OCI-LY7 (cell line): ENCODE measurements around the gene CPSF7. TPM values are rescaled to one million over a fixed set of nuclear protein-coding genes. Genes with fewer than 3 reads are reported as not detected.
"Not testable (repeated sequence)": the region's sequence is repeated elsewhere in the genome, so short reads cannot be mapped to it uniquely, and the experiment has no call there.

ENCODE experiments used
- BruUV-seq: library from RNA; stranded (reverse); fragments of 400-500 nt; replicated peaks from 2 replicates; lab custom pipeline; 2021; lab: Mats Ljungman, UMichigan
- CTCF ChIA-PET: fragments of 300-600 bp; sonication (Branson Sonifier 250); formaldehyde crosslinking; loops from one replicate; lab custom pipeline; 2022; ENCODE audit warnings: antibody characterized with exemption; ENCODE audit not compliant: unreplicated experiment; lab: Charles Lee
- POLR2A ChIA-PET: fragments of 300-600 bp; sonication (Branson Sonifier 250); formaldehyde crosslinking; loops from one replicate; lab custom pipeline; 2022; ENCODE audit warnings: antibody characterized with exemption; lab: Charles Lee
- DNase-seq: peaks from one replicate; pipeline ENCODE4 v3.0.0-alpha.2; 2015; ENCODE audit warnings: low spot score
- H2AFZ ChIP-seq: fragments of 200-600 bp; sonication (generic), shearing (Covaris generic); 2 replicates; pipeline ENCODE4 v1.6.1; 2014; ENCODE audit warnings: mild to moderate bottlenecking, antibody characterized with exemption, low read length, moderate library complexity
- H3K27ac ChIP-seq: fragments of 200-600 bp; sonication (generic); 2 replicates; pipeline ENCODE4 v1.5.1; 2014; ENCODE audit warnings: mixed run types, low read depth, mild to moderate bottlenecking, moderate library complexity, low read length, inconsistent platforms; ENCODE audit not compliant: poor library complexity, severe bottlenecking
- H3K36me3 ChIP-seq: fragments of 200-600 bp; sonication (generic); 2 replicates; pipeline ENCODE4 v1.6.1; 2014; ENCODE audit warnings: mild to moderate bottlenecking, antibody characterized with exemption, low read length, moderate library complexity, mixed read lengths; ENCODE audit not compliant: insufficient read depth
- H3K4me1 ChIP-seq: fragments of 200-600 bp; sonication (generic); 2 replicates; pipeline ENCODE4 v1.5.1; 2014; ENCODE audit warnings: mild to moderate bottlenecking, low read length; ENCODE audit not compliant: insufficient read depth, poor library complexity, severe bottlenecking
- H3K4me2 ChIP-seq: fragments of 200-600 bp; sonication (generic); 2 replicates; pipeline ENCODE4 v1.6.1; 2014; ENCODE audit warnings: mild to moderate bottlenecking, low read length
- H3K4me3 ChIP-seq: fragments of 200-600 bp; sonication (generic); 2 replicates; pipeline ENCODE4 v1.5.1; 2014; ENCODE audit warnings: mild to moderate bottlenecking, low read depth, low read length; ENCODE audit not compliant: poor library complexity, severe bottlenecking
- H3K79me2 ChIP-seq: fragments of 200-600 bp; sonication (generic); 2 replicates; pipeline ENCODE4 v1.6.1; 2016; ENCODE audit warnings: low read depth, mild to moderate bottlenecking, low read length, moderate library complexity, mixed read lengths; ENCODE audit not compliant: insufficient read depth
- H3K9me2 ChIP-seq: fragments of 200-600 bp; sonication (generic); 2 replicates; pipeline ENCODE4 v1.6.1; 2016; ENCODE audit warnings: mild to moderate bottlenecking, low read length, mixed read lengths; ENCODE audit not compliant: insufficient read depth
- H3K9me3 ChIP-seq: fragments of 200-600 bp; sonication (generic); 2 replicates; pipeline ENCODE4 v1.6.1; 2014; ENCODE audit warnings: mild to moderate bottlenecking, mixed run types, low read length, mixed read lengths
- H4K20me1 ChIP-seq: fragments of 200-600 bp; sonication (generic); 2 replicates; pipeline ENCODE4 v1.6.1; 2014; ENCODE audit warnings: mild to moderate bottlenecking, antibody characterized with exemption, low read length, moderate library complexity, mixed read lengths; ENCODE audit not compliant: insufficient read depth
- CTCF ChIP-seq: fragments of 200-600 bp; sonication (generic); conservative IDR thresholded peaks from 2 replicates; pipeline ENCODE4 v1.5.1; 2014; ENCODE audit warnings: mild to moderate bottlenecking, antibody characterized with exemption, low read length, moderate library complexity, mixed read lengths
- EZH2phosphoT487 ChIP-seq: fragments of 200-600 bp; sonication (generic); IDR thresholded peaks from 2 replicates; pipeline ENCODE4 v1.6.1; 2018; ENCODE audit warnings: low read depth, borderline replicate concordance, mild to moderate bottlenecking, mixed run types, antibody characterized with exemption, low read length, moderate library complexity, mixed read lengths
- intact Hi-C: fragments of 100-400 bp; cut with micrococcal nuclease; formaldehyde crosslinking; loops from one replicate; pipeline ENCODE4 v1.10.0; 2022; ENCODE audit not compliant: unreplicated experiment
- total RNA-seq, 2 experiments: library from RNA; depleted of rRNA in 1 of 2; stranded (reverse); fragments of >200 nt in 1 of 2; shearing (Covaris generic) in 1 of 2; gene quantifications; 2 replicates each; pipeline ENCODE4 v1.2.3, GENCODE V29; 2014 to 2022

CPSF7 gene
- total RNA-seq, 2 experiments from 2014 or later, result 69.4 to 128 TPM

DNA sequence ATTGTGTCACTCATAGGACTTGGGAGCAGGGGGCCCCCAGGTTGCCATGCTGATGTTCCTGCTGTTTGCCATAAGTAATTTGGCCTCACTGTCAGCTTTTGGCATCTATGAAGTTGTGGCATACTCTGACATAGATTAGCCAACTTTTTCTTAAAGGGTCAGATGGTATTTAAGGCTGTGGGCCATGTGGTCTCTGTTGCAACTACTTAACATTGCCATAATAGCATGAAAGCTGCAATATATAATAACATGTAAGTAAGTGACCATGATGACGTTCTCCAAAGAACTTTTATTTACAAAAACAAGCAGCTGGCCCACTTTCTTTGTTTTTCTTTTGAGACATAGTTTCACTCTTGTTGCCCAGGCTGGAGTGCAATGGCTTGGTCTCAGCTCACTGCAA lies 39.6 kb downstream of the CPSF7 start:
- ChIA-PET POLR2A (no interaction called here), CTCF (no interaction called here)
- Histone ChIP-seq H3K27ac (no peak overlapping the region), H3K79me2 (no peaks in the 10 kb centered on the region), H4K20me1 (no peaks in the 10 kb centered on the region), H2AFZ (no peak overlapping the region), H3K9me2 (no peaks in the 10 kb centered on the region), H3K36me3 (no peaks in the 10 kb centered on the region), H3K4me2 (no peak overlapping the region), H3K4me3 (no peak overlapping the region), H3K4me1 (no peaks in the 10 kb centered on the region), H3K9me3 (no peaks in the 10 kb centered on the region)
- BruUV-seq, result no TSS peak
- no peak for DNase-seq
- TF ChIP-seq EZH2phosphoT487, result no peak
- TF ChIP-seq CTCF, result no peak
- intact Hi-C loops, result no loop called here

DNA sequence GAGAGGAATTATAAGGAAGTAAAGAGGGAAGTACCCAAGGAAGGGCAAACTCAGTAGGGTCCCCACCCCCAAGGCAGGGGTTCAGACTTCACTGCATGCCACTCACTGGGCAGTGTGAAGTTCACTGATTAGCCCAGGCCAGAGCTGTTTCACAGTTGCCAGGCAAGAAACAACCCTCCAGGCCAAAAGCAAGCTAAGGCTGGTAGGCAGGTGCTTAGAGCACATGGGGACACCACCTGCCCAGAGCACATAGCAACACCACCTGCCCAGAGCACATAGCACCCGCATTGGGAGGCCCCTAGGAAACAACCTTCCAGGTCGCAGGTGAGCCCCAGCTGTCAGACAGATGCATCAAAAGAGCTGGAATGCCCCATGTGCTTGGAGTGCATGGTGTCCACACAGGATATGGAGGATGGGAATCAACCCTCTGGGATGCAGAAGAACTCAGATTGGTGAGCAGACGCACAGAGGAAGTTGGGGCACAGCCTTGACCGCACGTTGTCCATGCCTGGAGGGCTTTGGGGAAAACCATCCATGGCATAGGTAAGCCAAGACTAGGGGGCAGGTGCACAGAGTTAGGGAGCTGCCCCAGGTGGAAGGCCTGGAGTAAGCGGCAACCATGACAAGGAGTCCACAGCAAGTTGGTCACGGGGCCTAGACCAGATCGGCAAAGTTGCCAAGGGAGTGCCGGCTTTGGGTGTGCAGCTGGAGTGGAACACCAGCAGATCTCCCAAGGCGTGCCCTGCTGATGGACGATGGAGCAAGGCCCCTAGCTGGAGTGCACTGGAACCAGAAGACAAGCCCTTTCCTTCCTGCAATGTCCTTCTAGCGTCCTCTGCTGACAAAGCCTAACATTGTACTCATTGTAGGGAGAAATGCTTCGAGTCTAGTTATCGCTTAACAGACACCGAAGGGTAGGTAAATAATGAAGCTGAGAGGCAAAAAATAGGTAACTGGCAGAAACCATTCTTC lies 45.2 kb downstream of the CPSF7 start:
- no peaks in the 10 kb centered on the region for H3K36me3 ChIP-seq
- CTCF ChIA-PET, result interaction anchor here (1.0 to 3.0 kb wide), 4 partner anchors 9 to 51 kb away, joined by 4 to 48 read pairs (median 7); partner anchors contain the start of genes DDB1 and TKFC
- no peaks in the 10 kb centered on the region for H3K9me3 ChIP-seq
- no peak overlapping the region for H3K4me3 ChIP-seq
- POLR2A ChIA-PET, result interaction anchor here (0.8 to 4.4 kb wide), 8 partner anchors 10 to 49 kb away, joined by 3 to 41 read pairs (median 4); partner anchors contain the start of gene TMEM138
- TF ChIP-seq EZH2phosphoT487 (no peak), CTCF (no peak; the same call in 1 of the 2 replicates)
- H2AFZ ChIP-seq, result no peak overlapping the region
- no peaks in the 10 kb centered on the region for H3K4me1 ChIP-seq
- H3K9me2 ChIP-seq, result no peaks in the 10 kb centered on the region
- BruUV-seq, result no TSS peak
- no peaks in the 10 kb centered on the region for H3K79me2 ChIP-seq
- H3K27ac ChIP-seq, result no peak overlapping the region
- DNase-seq, result peak; percentile 18
- H4K20me1 ChIP-seq, result no peaks in the 10 kb centered on the region
- intact Hi-C loops, result loop anchor here (1.0 kb wide), 2 partner anchors 48 to 130 kb away; no protein-coding TSS in a partner anchor
- H3K4me2 ChIP-seq, result no peak overlapping the region

- H3K9me3 ChIP-seq, DNase-seq, H4K20me1 ChIP-seq, H3K4me3 ChIP-seq, H3K27ac ChIP-seq, BruUV-seq, H3K79me2 ChIP-seq, H3K4me2 ChIP-seq, H2AFZ ChIP-seq, H3K9me2 ChIP-seq, intact Hi-C loops, H3K36me3 ChIP-seq, H3K4me1 ChIP-seq: not testable (repeated sequence)
- ChIA-PET POLR2A (interaction anchor here (0.8 to 4.4 kb wide), 3 partner anchors 21 to 49 kb away, joined by 3 to 41 read pairs (median 10); partner anchors contain the start of gene TMEM138), CTCF (interaction anchor here (3.0 kb wide), 1 partner anchor 48 kb away, joined by 48 read pairs; no protein-coding TSS in a partner anchor)
These were observed 45.9 kb downstream of the CPSF7 start for GRCh38 chr11:61383859-61384258.
